GM23248 (cell line): ENCODE results near the gene MT1B. TPM values are rescaled to one million over a fixed set of nuclear protein-coding genes. Genes with fewer than 3 reads are reported as not detected.

ENCODE experiments used
- DNase-seq: peaks from one replicate; pipeline ENCODE4 v3.0.0-alpha.2; 2015
- H2AFZ ChIP-seq: fragments of 200-600 bp; sonication (generic); 2 replicates; pipeline ENCODE4 v1.6.1; 2016; ENCODE audit warnings: antibody characterized with exemption
- H3F3A ChIP-seq: fragments of 200-600 bp; sonication (generic); 2 replicates; pipeline ENCODE4 v1.6.1; 2016; ENCODE audit warnings: mild to moderate bottlenecking, antibody characterized with exemption, mixed run types; ENCODE audit not compliant: insufficient read depth
- H3K27ac ChIP-seq: fragments of 200-600 bp; sonication (generic); 2 replicates; pipeline ENCODE4 v1.5.1; 2016; ENCODE audit warnings: mild to moderate bottlenecking
- H3K27me3 ChIP-seq: fragments of 200-600 bp; sonication (generic); replicated peaks from 2 replicates; pipeline ENCODE4 v1.6.1; 2016; ENCODE audit warnings: mild to moderate bottlenecking; ENCODE audit not compliant: insufficient read depth
- H3K36me3 ChIP-seq: fragments of 200-600 bp; sonication (generic); 2 replicates; pipeline ENCODE4 v1.6.1; 2016; ENCODE audit warnings: low read depth, mild to moderate bottlenecking
- H3K4me1 ChIP-seq: fragments of 200-600 bp; sonication (generic); 2 replicates; pipeline ENCODE4 v1.6.1; 2016; ENCODE audit warnings: mild to moderate bottlenecking; ENCODE audit not compliant: insufficient read depth
- H3K4me2 ChIP-seq: fragments of 200-600 bp; sonication (generic); one replicate; pipeline ENCODE4 v1.6.1; 2016; ENCODE audit warnings: mild to moderate bottlenecking; ENCODE audit not compliant: unreplicated experiment
- H3K4me3 ChIP-seq: fragments of 200-600 bp; sonication (generic); 2 replicates; pipeline ENCODE4 v1.5.1; 2016; ENCODE audit warnings: mild to moderate bottlenecking
- H3K79me2 ChIP-seq: fragments of 200-600 bp; sonication (generic); 2 replicates; pipeline ENCODE4 v1.6.1; 2016; ENCODE audit warnings: mild to moderate bottlenecking; ENCODE audit not compliant: insufficient read depth
- H3K9ac ChIP-seq: fragments of 200-600 bp; sonication (generic); 2 replicates; pipeline ENCODE4 v1.6.1; 2016; ENCODE audit warnings: mild to moderate bottlenecking
- H3K9me2 ChIP-seq: fragments of 200-600 bp; sonication (generic); 2 replicates; pipeline ENCODE4 v1.6.1; 2016; ENCODE audit warnings: mixed run types, mild to moderate bottlenecking, moderate library complexity; ENCODE audit not compliant: insufficient read depth
- H3K9me3 ChIP-seq: fragments of 200-600 bp; sonication (generic); one replicate; pipeline ENCODE4 v1.6.1; 2017; ENCODE audit warnings: low read depth
- H4K20me1 ChIP-seq: fragments of 200-600 bp; sonication (generic); 2 replicates; pipeline ENCODE4 v1.6.0; 2016; ENCODE audit not compliant: insufficient read depth
- EZH2 ChIP-seq: fragments of 200-600 bp; sonication (generic); IDR thresholded peaks from 2 replicates; pipeline ENCODE4 v1.6.1; 2018; ENCODE audit warnings: antibody characterized with exemption, mild to moderate bottlenecking; ENCODE audit not compliant: insufficient read depth, poor library complexity, severe bottlenecking
- EZH2phosphoT487 ChIP-seq: fragments of 200-600 bp; sonication (generic); IDR thresholded peaks from 2 replicates; pipeline ENCODE4 v1.6.1; 2018; ENCODE audit warnings: antibody characterized with exemption, moderate library complexity, mild to moderate bottlenecking, low read depth; ENCODE audit not compliant: insufficient read depth
- WGBS, 2 experiments: methylation state at CpG; one replicate each; pipeline ENCODE4 v1.1.6; 2015 to 2017; ENCODE audit warnings: low lambda C conversion rate in 2 of 2, low coverage in 1 of 2; ENCODE audit errors: missing lambda C conversion rate in 2 of 2; 5-methylcytosine and 5-hydroxymethylcytosine counted together
- in situ Hi-C: fragments of 300-500 bp; cut with MboI; formaldehyde crosslinking; loops from 2 replicates; pipeline ENCODE4 v1.15.0; 2020
- polyA plus RNA-seq: library from polyadenylated mRNA; unstranded; fragments of >200 nt; fragmentation: Nextera tagmentation; extraction: Ambion mirVana; gene quantifications from 2 replicates; pipeline ENCODE4 v1.2.1, GENCODE V29; 2016
- total RNA-seq: library from RNA; depleted of rRNA; stranded (reverse); fragments of >200 nt; shearing (Covaris generic); gene quantifications from 2 replicates; pipeline ENCODE4 v1.2.3, GENCODE V29; 2014

Gene MT1B
- total and polyA plus RNA-seq, 2 experiments from 2014 or later = not detected

GRCh38 chr16:56684256-56684925 lies 32.7 kb downstream of the MT1B start:
- Histone ChIP-seq H3K36me3 (no peaks in the 10 kb centered on the region), H2AFZ (no peak overlapping the region), H3K4me3 (no peak overlapping the region), H3K9me3 (no peaks in the 10 kb centered on the region), H3K9ac (no peak overlapping the region), H3K4me2 (no peak overlapping the region), H3K4me1 (peaks cover 15% of the 10 kb centered on the region; the same call in 1 of the 2 replicates), H3K27me3 (no peaks in the 10 kb centered on the region), H4K20me1 (no peaks in the 10 kb centered on the region), H3K79me2 (no peaks in the 10 kb centered on the region), H3K27ac (no peak overlapping the region), H3K9me2 (no peaks in the 10 kb centered on the region), H3F3A (no peaks in the 10 kb centered on the region; the same call in 1 of the 2 replicates)
- WGBS, 2 experiments = 29 to 52% methylated on average over 4 of the region's 4 CpGs
- TF ChIP-seq EZH2 (no peak), EZH2phosphoT487 (no peak)
- DNase-seq = no peak
- in situ Hi-C loops = no loop called here

GRCh38 chr16:56684926-56685590 lies 33.4 kb downstream of the MT1B start:
- no peak for DNase-seq

GRCh38 chr16:56686758-56687157 lies 35.1 kb downstream of the MT1B start:
- Histone ChIP-seq H3K4me1 (peaks cover 15% of the 10 kb centered on the region), H3F3A (no peaks in the 10 kb centered on the region), H3K9ac (no peak overlapping the region), H4K20me1 (no peaks in the 10 kb centered on the region), H3K36me3 (no peaks in the 10 kb centered on the region), H2AFZ (no peak overlapping the region), H3K9me2 (no peaks in the 10 kb centered on the region), H3K79me2 (no peaks in the 10 kb centered on the region), H3K27me3 (no peaks in the 10 kb centered on the region), H3K9me3 (no peaks in the 10 kb centered on the region), H3K27ac (no peak overlapping the region), H3K4me3 (no peak overlapping the region), H3K4me2 (no peak overlapping the region)
- TF ChIP-seq EZH2 (no peak), EZH2phosphoT487 (no peak)
- WGBS, 2 experiments = 93 to 95% methylated on average over 7 of the region's 7 CpGs
- in situ Hi-C loops = no loop called here
- no peak for DNase-seq

More at GRCh38 chr16:56684926-56685590, 33.4 kb downstream of the MT1B start:
- no peak overlapping the region for H3K4me3 ChIP-seq
- no peak overlapping the region for H3K9ac ChIP-seq
- H2AFZ ChIP-seq = no peak overlapping the region
- H4K20me1 ChIP-seq = no peaks in the 10 kb centered on the region
- no peaks in the 10 kb centered on the region for H3K9me3 ChIP-seq
- 58 to 60% methylated on average over 4 of the region's 4 CpGs for WGBS, 2 experiments
- no peak overlapping the region for H3K4me2 ChIP-seq
- no peak for TF ChIP-seq EZH2
- no peaks in the 10 kb centered on the region for H3K79me2 ChIP-seq
- no peak overlapping the region for H3K27ac ChIP-seq
- no peaks in the 10 kb centered on the region for H3K27me3 ChIP-seq
- in situ Hi-C loops = no loop called here
- H3K36me3 ChIP-seq = no peaks in the 10 kb centered on the region
- no peaks in the 10 kb centered on the region; the same call in 1 of the 2 replicates for H3F3A ChIP-seq
- H3K9me2 ChIP-seq = no peaks in the 10 kb centered on the region
- H3K4me1 ChIP-seq = peaks cover 17% of the 10 kb centered on the region; the same call in 1 of the 2 replicates

- in situ Hi-C loops = no loop called here
- Histone ChIP-seq H3K36me3 (no peaks in the 10 kb centered on the region), H2AFZ (no peak overlapping the region), H3K27me3 (no peaks in the 10 kb centered on the region), H3K4me1 (peaks cover 9% of the 10 kb centered on the region), H3K9me3 (no peaks in the 10 kb centered on the region), H3K4me2 (no peak overlapping the region), H4K20me1 (no peaks in the 10 kb centered on the region), H3K9ac (no peak overlapping the region), H3K79me2 (no peaks in the 10 kb centered on the region), H3K27ac (no peak overlapping the region), H3F3A (no peaks in the 10 kb centered on the region), H3K9me2 (no peaks in the 10 kb centered on the region), H3K4me3 (no peak overlapping the region)
- 50 to 69% methylated on average over 1 of the region's 1 CpG for WGBS, 2 experiments
- DNase-seq = peak; percentile 10
- no peak for TF ChIP-seq EZH2
- no peak for TF ChIP-seq EZH2phosphoT487
These were observed 37.1 kb downstream of the MT1B start for GRCh38 chr16:56688762-56689161.
